ENCODE data around the gene RSPRY1.
"Not testable (repeated sequence)": the region's sequence is repeated elsewhere in the genome, so short reads cannot be mapped to it uniquely, and the experiment has no call there.

Gene RSPRY1

DNA sequence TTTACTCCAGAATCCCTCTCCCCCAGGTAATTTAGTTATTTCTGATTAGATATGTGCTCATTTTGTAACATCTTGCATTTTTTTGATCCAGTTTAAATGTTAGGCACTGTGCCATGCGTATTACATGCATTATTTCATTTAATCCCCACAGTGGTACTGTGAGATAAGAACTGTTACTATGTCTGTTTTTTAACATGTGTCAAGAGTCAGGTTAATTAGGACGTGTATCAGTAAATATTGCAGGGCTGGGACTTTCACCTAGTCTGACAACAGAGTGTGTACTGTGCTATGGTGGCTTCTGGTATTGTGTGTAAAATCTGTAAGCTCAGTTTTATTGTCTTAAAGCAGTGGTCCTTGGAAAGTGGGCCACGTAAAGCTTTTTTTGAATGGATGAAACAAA lies 10.6 kb downstream of the RSPRY1 start:
- DNase-seq (ENCODE audit: low spot score): no peak
- ChIA-PET POLR2A (ENCODE audit: low non-redundant PET) (no interaction called here), CTCF (no interaction called here)
- H3K27ac ChIP-seq: no peak overlapping the region
- TF ChIP-seq, protein P1, sequence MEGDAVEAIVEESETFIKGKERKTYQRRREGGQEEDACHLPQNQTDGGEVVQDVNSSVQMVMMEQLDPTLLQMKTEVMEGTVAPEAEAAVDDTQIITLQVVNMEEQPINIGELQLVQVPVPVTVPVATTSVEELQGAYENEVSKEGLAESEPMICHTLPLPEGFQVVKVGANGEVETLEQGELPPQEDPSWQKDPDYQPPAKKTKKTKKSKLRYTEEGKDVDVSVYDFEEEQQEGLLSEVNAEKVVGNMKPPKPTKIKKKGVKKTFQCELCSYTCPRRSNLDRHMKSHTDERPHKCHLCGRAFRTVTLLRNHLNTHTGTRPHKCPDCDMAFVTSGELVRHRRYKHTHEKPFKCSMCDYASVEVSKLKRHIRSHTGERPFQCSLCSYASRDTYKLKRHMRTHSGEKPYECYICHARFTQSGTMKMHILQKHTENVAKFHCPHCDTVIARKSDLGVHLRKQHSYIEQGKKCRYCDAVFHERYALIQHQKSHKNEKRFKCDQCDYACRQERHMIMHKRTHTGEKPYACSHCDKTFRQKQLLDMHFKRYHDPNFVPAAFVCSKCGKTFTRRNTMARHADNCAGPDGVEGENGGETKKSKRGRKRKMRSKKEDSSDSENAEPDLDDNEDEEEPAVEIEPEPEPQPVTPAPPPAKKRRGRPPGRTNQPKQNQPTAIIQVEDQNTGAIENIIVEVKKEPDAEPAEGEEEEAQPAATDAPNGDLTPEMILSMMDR (conservative IDR thresholded peaks at IDR 0.05; ENCODE audit: low read depth): no peak

GRCh38 chr16:57200321-57200720 lies 14.2 kb downstream of the RSPRY1 start:
- H3K27ac ChIP-seq; DNase-seq (ENCODE audit: low spot score); POLR2A ChIA-PET (ENCODE audit: low non-redundant PET); CTCF ChIA-PET: not testable (repeated sequence)

- POLR2A ChIA-PET (ENCODE audit: low non-redundant PET); CTCF ChIA-PET; DNase-seq (ENCODE audit: low spot score); H3K27ac ChIP-seq: not testable (repeated sequence)
Observed at GRCh38 chr16:57200926-57201325, 14.8 kb downstream of the RSPRY1 start.

DNA sequence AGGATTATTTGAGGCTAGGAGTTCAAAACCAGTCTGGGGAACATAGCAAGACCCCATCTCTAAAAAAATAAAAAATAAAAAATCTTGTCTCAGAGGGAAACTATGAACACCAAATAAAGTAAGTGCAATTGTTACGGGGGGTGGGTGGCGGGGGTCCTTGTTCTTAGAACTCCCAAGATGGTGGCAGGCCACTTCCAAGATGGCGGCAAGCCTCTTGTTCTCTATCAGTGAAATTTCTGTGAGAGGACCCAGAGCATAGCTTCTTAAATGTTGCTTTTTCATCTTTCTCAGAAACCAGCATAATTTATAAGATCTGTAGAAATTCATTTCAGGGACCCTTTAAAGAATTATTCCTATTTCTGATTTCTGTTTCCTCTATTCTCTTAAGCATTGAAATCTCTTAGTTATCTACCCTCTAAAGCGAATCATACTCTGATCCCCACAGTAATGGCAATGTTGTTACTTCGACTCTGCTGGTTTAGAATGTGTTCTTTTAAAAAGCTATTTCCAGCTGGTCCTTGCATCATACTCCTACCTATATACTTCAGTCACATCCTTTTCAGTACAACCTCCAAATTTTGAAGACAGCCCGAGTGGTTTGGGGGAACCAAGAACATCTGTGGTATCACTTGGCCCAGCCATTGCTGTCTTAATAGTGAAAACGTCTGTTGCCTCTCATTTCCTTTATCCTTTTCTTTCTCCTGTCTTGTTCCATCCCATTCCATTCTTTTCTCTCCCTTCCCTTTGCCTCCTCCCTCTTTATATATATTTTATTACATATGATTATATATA lies 16.2 kb downstream of the RSPRY1 start:
- H3K27ac ChIP-seq: no peak overlapping the region
- DNase-seq (ENCODE audit: low spot score): no peak
- ChIA-PET POLR2A (ENCODE audit: low non-redundant PET) (no interaction called here), CTCF (no interaction called here)
- TF ChIP-seq, protein P1 (conservative IDR thresholded peaks at IDR 0.05; ENCODE audit: low read depth): no peak

- DNase-seq (ENCODE audit: low spot score): no peak
- ChIA-PET CTCF (interaction anchor here (1.1 kb wide), 1 partner anchor 33 kb away, joined by 3 read pairs; no protein-coding TSS in a partner anchor), POLR2A (ENCODE audit: low non-redundant PET) (no interaction called here)
- TF ChIP-seq, protein P1 (conservative IDR thresholded peaks at IDR 0.05; ENCODE audit: low read depth): no peak
- no peak overlapping the region for H3K27ac ChIP-seq
Observed at GRCh38 chr16:57203451-57203850, 17.3 kb downstream of the RSPRY1 start.

- no peak for DNase-seq (ENCODE audit: low spot score)
- ChIA-PET CTCF (no interaction called here), POLR2A (ENCODE audit: low non-redundant PET) (no interaction called here)
- TF ChIP-seq, protein P1 (conservative IDR thresholded peaks at IDR 0.05; ENCODE audit: low read depth): no peak
- H3K27ac ChIP-seq: no peak overlapping the region
Observed at GRCh38 chr16:57204675-57205074, 18.5 kb downstream of the RSPRY1 start.

DNA sequence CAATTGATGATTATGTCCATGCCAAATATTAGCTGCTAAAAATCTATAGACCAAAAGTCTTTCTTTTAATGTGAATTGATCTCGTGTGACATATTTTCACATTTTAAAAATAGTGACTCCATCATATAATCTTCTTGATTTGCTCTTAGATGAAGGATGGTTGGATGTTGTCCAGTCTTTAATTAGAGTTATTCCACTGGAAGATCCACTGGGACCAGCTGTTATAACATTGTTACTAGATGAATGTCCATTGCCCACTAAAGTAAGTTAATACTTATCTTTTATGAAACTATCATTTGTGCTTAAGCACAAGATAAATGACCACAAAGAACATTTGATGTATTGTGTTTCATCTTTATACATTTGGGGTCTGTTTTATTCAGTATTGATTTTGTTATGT lies 22.8 kb downstream of the RSPRY1 start:
- CTCF ChIA-PET: no interaction called here
- H3K27ac ChIP-seq: no peak overlapping the region
- no peak for DNase-seq (ENCODE audit: low spot score)
- POLR2A ChIA-PET (ENCODE audit: low non-redundant PET): no interaction called here
- TF ChIP-seq, protein P1 (conservative IDR thresholded peaks at IDR 0.05; ENCODE audit: low read depth): no peak

Measured in RWPE1 (cell line).